Dendritic cell treated with granulocyte-macrophage colony-stimulating factor and Interleukin-4, amounts not matched to agents 40 ng/mL and 50 ng/mL, for 4 days (primary cell): ENCODE measurements around the gene S100A4.
A peak's percentile ranks its signal among the peaks of the same experiment; 100 is the strongest.
"Not testable (repeated sequence)": the region's sequence is repeated elsewhere in the genome, so short reads cannot be mapped to it uniquely, and the experiment has no call there.

Experiments
- H3K27ac Mint-ChIP-seq: one replicate; pipeline ENCODE4 v1.8.0; 2022; ENCODE audit warnings: mild to moderate bottlenecking, mixed read lengths
- H3K27me3 Mint-ChIP-seq: one replicate; pipeline ENCODE4 v1.8.0; 2022; ENCODE audit warnings: mild to moderate bottlenecking, mixed read lengths
- H3K36me3 Mint-ChIP-seq: one replicate; pipeline ENCODE4 v1.8.0; 2022; ENCODE audit warnings: low read depth, mixed read lengths
- H3K4me1 Mint-ChIP-seq: one replicate; pipeline ENCODE4 v1.8.0; 2022; ENCODE audit warnings: low read depth, mixed read lengths
- H3K4me3 Mint-ChIP-seq: one replicate; pipeline ENCODE4 v1.8.0; 2022; ENCODE audit warnings: mild to moderate bottlenecking, moderate library complexity, mixed read lengths
- H3K9me3 Mint-ChIP-seq: one replicate; pipeline ENCODE4 v1.8.0; 2022; ENCODE audit warnings: mixed read lengths
- intact Hi-C: fragments of 100-400 bp; cut with micrococcal nuclease; formaldehyde crosslinking; loops from one replicate; pipeline ENCODE4 v1.15.0; 2022

S100A4 gene

DNA sequence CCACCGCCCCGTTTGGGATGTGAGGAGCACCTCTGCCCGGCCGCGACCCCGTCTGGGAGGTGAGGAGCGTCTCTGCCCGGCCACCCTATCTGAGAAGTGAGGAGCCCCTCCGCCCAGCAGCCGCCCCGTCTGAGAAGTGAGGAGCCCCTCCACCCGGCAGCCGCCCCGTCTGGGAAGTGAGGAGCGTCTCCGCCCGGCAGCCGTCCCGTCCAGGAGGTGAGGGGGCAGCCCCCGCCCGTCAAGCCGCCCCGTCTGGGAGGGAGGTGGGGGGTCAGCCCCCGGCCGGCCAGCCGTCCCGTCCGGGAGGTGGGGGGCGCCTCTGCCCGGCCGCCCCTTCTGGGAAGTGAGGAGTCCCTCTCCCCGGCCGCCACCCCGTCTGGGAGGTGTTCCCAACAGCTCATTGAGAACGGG, 29.5 kb upstream of the S100A4 start:
- H3K36me3 Mint-ChIP-seq, intact Hi-C loops, H3K9me3 Mint-ChIP-seq, H3K27me3 Mint-ChIP-seq, H3K4me3 Mint-ChIP-seq, H3K27ac Mint-ChIP-seq: not testable (repeated sequence)
- peaks cover 34% of the 10 kb centered on the region for H3K4me1 Mint-ChIP-seq

- Mint-ChIP-seq H3K4me1 (peaks cover 40% of the 10 kb centered on the region), H3K27ac (peak overlapping the region; percentile 62), H3K9me3 (no peaks in the 10 kb centered on the region), H3K36me3 (no peaks in the 10 kb centered on the region), H3K4me3 (no peak overlapping the region), H3K27me3 (peaks cover 11% of the 10 kb centered on the region)
- intact Hi-C loops = loop anchor here (2.0 kb wide), 2 partner anchors 43 to 175 kb away; partner anchors contain the start of gene S100A14
Measured at GRCh38 chr1:153573351-153573750, 27.7 kb upstream of the S100A4 start.

- intact Hi-C loops = loop anchor here (2.0 kb wide), 2 partner anchors 44 to 176 kb away; partner anchors contain the start of gene S100A14
- H3K27ac Mint-ChIP-seq = peak overlapping the region; percentile 62
- peaks cover 44% of the 10 kb centered on the region for H3K4me1 Mint-ChIP-seq
- no peaks in the 10 kb centered on the region for H3K9me3 Mint-ChIP-seq
- H3K4me3 Mint-ChIP-seq = no peak overlapping the region
- no peaks in the 10 kb centered on the region for H3K36me3 Mint-ChIP-seq
- peaks cover 6% of the 10 kb centered on the region for H3K27me3 Mint-ChIP-seq
Measured at GRCh38 chr1:153572569-153573015, 27.0 kb upstream of the S100A4 start.

GRCh38 chr1:153571706-153572105, 26.1 kb upstream of the S100A4 start:
- Mint-ChIP-seq H3K36me3 (no peaks in the 10 kb centered on the region), H3K4me3 (no peak overlapping the region), H3K9me3 (no peaks in the 10 kb centered on the region), H3K27me3 (peaks cover 5% of the 10 kb centered on the region), H3K4me1 (peaks cover 44% of the 10 kb centered on the region), H3K27ac (peak overlapping the region; percentile 62)
- intact Hi-C loops = loop anchor here (2.0 kb wide), 2 partner anchors 45 to 177 kb away; partner anchors contain the start of gene S100A14

- intact Hi-C loops = no loop called here
- Mint-ChIP-seq H3K4me1 (peaks cover 52% of the 10 kb centered on the region), H3K27me3 (peaks cover 5% of the 10 kb centered on the region), H3K4me3 (no peak overlapping the region), H3K36me3 (no peaks in the 10 kb centered on the region), H3K27ac (no peak overlapping the region), H3K9me3 (no peaks in the 10 kb centered on the region)
Measured at GRCh38 chr1:153570874-153571273, 25.3 kb upstream of the S100A4 start.

- no peak overlapping the region for H3K4me3 Mint-ChIP-seq
- H3K9me3 Mint-ChIP-seq = no peaks in the 10 kb centered on the region
- H3K4me1 Mint-ChIP-seq = peaks cover 64% of the 10 kb centered on the region
- peaks cover 5% of the 10 kb centered on the region for H3K27me3 Mint-ChIP-seq
- intact Hi-C loops = loop anchor here (5.0 kb wide), 2 partner anchors 103 to 212 kb away; partner anchors contain the start of genes ILF2 and S100A9
- H3K36me3 Mint-ChIP-seq = no peaks in the 10 kb centered on the region
- no peak overlapping the region for H3K27ac Mint-ChIP-seq
Measured at GRCh38 chr1:153569465-153569864, 23.9 kb upstream of the S100A4 start.

DNA sequence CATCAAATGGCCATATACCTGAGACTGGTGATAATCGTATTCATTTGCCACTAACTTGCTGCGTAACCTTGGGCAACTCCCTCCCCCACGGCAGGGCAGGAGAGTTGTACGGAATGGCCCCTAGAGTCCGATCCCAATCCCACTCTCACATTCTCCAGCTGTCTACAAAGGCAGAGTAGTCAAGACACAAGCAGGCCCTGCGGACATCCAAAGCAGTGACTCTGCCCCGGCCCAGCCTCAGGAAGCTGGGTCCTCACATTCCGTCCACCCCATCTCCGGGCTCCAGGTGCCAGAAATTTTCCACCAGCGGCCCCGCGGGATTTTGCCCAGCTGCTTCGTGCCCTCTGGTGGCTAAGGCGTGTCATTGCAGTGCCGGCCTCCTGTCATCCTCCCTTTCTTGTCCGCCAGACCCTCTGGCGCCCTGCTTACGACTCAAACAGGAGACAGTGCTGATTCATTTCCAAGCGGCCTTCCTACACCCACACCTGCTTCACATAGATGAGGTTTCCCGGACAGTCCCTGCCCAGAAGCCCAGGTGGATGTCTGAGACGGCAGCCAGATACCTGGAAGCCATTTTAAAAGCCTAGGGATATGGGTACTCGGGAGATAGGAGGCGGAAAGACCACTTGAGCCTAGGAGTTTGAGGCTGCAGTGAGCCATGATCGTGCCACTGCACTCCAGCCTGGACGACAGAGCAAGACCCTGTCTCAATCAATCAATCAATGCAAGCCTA, 22.9 kb upstream of the S100A4 start:
- Mint-ChIP-seq H3K9me3 (no peaks in the 10 kb centered on the region), H3K4me3 (peak overlapping the region; percentile 63), H3K27me3 (peaks cover 5% of the 10 kb centered on the region), H3K27ac (peak overlapping the region; percentile 96), H3K4me1 (peaks cover 74% of the 10 kb centered on the region), H3K36me3 (no peaks in the 10 kb centered on the region)
- intact Hi-C loops = loop anchor here (1.0 to 5.0 kb wide), 4 partner anchors 35 to 211 kb away; partner anchors contain the start of genes ILF2 and S100A9

- no peaks in the 10 kb centered on the region for H3K9me3 Mint-ChIP-seq
- peaks cover 73% of the 10 kb centered on the region for H3K4me1 Mint-ChIP-seq
- H3K27ac Mint-ChIP-seq = peak overlapping the region; percentile 96
- no peak overlapping the region for H3K4me3 Mint-ChIP-seq
- intact Hi-C loops = loop anchor here (1.0 to 5.0 kb wide), 5 partner anchors 17 to 210 kb away; partner anchors contain the start of genes ILF2 and S100A9
- H3K27me3 Mint-ChIP-seq = peaks cover 5% of the 10 kb centered on the region
- H3K36me3 Mint-ChIP-seq = no peaks in the 10 kb centered on the region
Measured at GRCh38 chr1:153567621-153568366, 22.2 kb upstream of the S100A4 start.

GRCh38 chr1:153566414-153567371, 21.1 kb upstream of the S100A4 start:
- H3K27me3 Mint-ChIP-seq = peaks cover 5% of the 10 kb centered on the region
- H3K4me1 Mint-ChIP-seq = peaks cover 64% of the 10 kb centered on the region
- no peaks in the 10 kb centered on the region for H3K36me3 Mint-ChIP-seq
- intact Hi-C loops = loop anchor here (2.0 to 5.0 kb wide), 3 partner anchors 16 to 209 kb away; partner anchors contain the start of genes ILF2 and S100A9
- H3K4me3 Mint-ChIP-seq = peak overlapping the region; percentile 42
- H3K9me3 Mint-ChIP-seq = no peaks in the 10 kb centered on the region
- peak overlapping the region; percentile 96 for H3K27ac Mint-ChIP-seq

DNA sequence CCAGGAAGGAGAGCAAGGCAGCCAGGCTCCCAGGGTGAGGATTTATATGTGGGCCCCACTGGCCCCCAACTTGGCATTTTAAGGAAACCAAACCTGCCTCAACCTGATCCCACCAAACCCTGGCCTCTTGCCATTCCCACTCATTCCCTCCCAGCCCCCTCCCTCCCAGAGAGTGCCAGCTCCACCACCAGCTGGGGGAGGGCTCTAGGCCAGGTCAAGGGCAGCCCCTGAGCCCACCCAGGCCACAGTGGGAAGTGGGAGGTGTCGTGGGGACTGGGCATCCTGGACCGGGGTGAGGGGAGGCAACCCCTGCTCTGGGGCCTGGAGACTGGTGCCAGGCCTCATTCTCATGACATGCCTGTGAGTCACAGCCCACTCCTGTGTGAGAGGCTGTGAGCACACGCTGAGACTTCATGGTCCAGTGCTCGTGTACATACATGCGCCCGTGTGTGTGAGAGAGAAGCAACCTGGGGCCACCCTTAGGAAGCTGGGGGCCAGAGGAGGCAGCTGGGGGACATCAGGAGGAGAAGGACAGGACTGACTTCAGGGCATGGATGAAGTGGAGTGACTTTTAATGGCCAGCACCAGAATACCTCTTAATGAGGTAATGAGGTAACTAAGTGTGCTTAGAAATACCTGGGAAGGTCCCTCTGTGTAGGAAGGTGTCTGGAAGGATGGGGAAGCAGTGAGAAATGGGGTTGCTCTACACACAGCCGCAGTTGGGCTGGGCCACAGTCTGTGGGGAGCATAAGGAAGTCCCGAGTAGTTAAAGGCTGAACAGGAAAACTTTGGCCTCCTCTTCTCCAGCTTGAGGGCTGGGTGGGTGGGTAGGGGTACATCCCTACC, 20.1 kb upstream of the S100A4 start, which contains the start of gene S100A2:
S100A2 (minus strand) TSS at position 316 of the 846 bp plus-strand sequence. CDS start 1,967 bp downstream, outside the sequence.
- H3K27me3 Mint-ChIP-seq = peaks cover 5% of the 10 kb centered on the region
- H3K27ac Mint-ChIP-seq = peak within 1 kb of the TSS; percentile 96
- peak within 1 kb of the TSS; percentile 62 for H3K4me3 Mint-ChIP-seq
- intact Hi-C loops = loop anchor here (2.0 to 5.0 kb wide), 3 partner anchors 15 to 208 kb away; partner anchors contain the start of genes ILF2 and S100A9
- H3K4me1 Mint-ChIP-seq = peaks cover 65% of the 10 kb centered on the region
- no peaks in the 10 kb centered on the region for H3K36me3 Mint-ChIP-seq
- H3K9me3 Mint-ChIP-seq = no peaks in the 10 kb centered on the region

DNA sequence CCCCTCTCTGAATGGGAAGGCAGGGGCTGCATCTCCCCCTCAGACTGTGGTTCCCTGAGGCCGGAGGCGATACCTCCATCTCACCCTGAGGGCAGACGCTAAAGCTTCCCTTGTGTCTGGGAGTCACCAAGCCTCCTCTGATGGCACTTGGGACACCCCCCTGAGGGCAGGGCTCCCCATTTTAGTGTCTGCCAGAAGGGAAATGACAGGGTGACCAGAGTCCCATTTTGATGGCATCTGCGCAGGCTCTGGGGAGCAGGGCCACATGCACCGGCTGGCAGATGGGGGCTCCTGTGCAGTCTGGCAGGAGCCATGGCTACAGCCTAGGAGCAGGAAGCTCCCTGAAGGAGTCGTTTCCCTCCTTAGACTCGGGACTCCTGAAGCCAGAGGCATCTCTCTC, 18.4 kb upstream of the S100A4 start:
- Mint-ChIP-seq H3K27me3 (no peaks in the 10 kb centered on the region), H3K36me3 (no peaks in the 10 kb centered on the region), H3K27ac (peak overlapping the region; percentile 96), H3K4me3 (no peak overlapping the region), H3K9me3 (no peaks in the 10 kb centered on the region), H3K4me1 (peaks cover 65% of the 10 kb centered on the region)
- intact Hi-C loops = no loop called here

DNA sequence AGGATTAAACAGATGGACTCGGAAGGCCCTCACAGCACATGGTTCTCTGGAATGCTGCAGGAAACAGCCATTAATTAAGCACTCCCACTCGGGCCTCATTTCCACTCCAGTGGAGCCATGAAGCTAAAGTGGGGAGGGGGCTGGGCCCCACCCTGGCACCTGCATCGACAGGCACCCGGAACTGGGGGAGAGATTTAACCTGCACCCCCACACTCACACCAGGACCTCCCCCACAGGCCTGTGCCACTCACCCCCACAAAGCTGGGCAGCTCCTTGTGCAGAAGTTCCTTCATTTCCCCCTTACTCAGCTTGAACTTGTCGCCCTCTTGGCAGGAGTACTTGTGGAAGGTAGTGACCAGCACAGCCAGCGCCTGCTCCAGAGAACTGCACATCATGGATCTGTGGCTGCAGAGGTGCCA, 17.9 kb upstream of the S100A4 start:
- peak overlapping the region; percentile 7 for H3K4me3 Mint-ChIP-seq
- intact Hi-C loops = no loop called here
- no peaks in the 10 kb centered on the region for H3K36me3 Mint-ChIP-seq
- H3K9me3 Mint-ChIP-seq = no peaks in the 10 kb centered on the region
- H3K27ac Mint-ChIP-seq = peak overlapping the region; percentile 96
- no peaks in the 10 kb centered on the region for H3K27me3 Mint-ChIP-seq
- peaks cover 61% of the 10 kb centered on the region for H3K4me1 Mint-ChIP-seq
